ENCODE results near the gene CADM2. TPM values are rescaled to one million over a fixed set of nuclear protein-coding genes. Genes with fewer than 3 reads are reported as not detected.

CADM2 gene
- total RNA-seq, 1 donor from 2014 or later: 4.3 TPM

- DNase-seq: no peak
- H3K27ac ChIP-seq (replicated peaks): no peak overlapping the region
- no peaks in the 10 kb centered on the region for H3K4me1 ChIP-seq
- no peak for TF ChIP-seq CTCF (IDR thresholded peaks at IDR 0.05; ENCODE audit: borderline replicate concordance)
- peaks cover 12% of the 10 kb centered on the region for H3K9me3 ChIP-seq (replicated peaks)
- H3K36me3 ChIP-seq: no peaks in the 10 kb centered on the region
- no peak overlapping the region for H3K4me3 ChIP-seq
- intact Hi-C loops (cut with micrococcal nuclease): no loop called here
- H3K27me3 ChIP-seq (ENCODE audit: low read depth): no peaks in the 10 kb centered on the region
Measured at GRCh38 chr3:85851071-85851470, 892.3 kb downstream of the CADM2 start.

DNA sequence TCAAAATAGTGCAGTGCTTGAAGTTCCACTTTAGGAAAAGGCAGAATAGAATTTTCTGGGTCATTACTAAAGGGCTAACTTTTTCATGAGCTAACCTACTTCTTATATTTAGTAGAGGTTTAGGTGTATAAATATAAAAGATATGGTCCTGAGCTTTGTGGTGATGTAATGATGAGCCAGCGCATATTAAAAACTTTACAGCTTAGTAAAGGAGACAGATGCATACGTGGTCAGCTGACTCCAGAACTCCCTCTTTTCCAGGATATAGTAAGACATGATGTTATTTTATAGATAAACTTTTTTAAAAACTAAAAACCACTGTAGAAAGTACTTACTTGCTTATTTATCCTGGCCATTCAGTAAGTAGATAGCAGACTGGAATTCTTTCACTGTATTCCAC is 895.0 kb downstream of the CADM2 start:
- no peak overlapping the region for H3K4me3 ChIP-seq
- DNase-seq: no peak
- H3K36me3 ChIP-seq: no peaks in the 10 kb centered on the region
- H3K27me3 ChIP-seq (ENCODE audit: low read depth): no peaks in the 10 kb centered on the region
- no peak for TF ChIP-seq CTCF (IDR thresholded peaks at IDR 0.05; ENCODE audit: borderline replicate concordance)
- no peaks in the 10 kb centered on the region for H3K4me1 ChIP-seq
- H3K9me3 ChIP-seq (replicated peaks): peaks cover 12% of the 10 kb centered on the region
- intact Hi-C loops (cut with micrococcal nuclease): no loop called here
- no peak overlapping the region for H3K27ac ChIP-seq (replicated peaks)

DNA sequence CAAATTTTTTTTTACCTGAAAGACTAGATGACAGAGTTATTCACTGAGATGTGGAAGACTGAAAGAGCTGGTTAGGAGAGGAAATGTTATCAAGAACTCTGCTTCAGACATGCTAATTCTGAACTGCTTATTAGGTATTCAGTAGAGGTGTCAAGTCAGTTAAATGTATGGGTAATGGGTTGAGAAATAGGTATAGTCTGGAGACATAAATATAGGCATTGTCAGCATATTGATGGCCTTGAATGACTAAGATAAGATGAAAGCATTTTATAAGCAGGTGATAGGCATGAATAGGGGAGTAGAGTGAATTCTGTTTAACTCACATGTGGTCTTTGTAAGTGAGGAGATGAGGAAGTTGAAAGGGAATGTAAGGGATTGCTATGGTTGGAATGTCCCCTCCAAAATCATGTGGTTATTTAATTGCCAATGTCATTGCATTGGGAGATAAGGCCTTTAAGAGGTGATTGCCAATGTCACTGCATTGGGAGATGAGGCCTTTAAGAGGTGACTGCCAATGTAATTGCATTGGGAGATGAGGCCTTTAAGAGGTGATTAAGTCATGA is 904.2 kb downstream of the CADM2 start:
- Histone ChIP-seq H3K27me3 (ENCODE audit: low read depth) (no peaks in the 10 kb centered on the region), H3K4me1 (no peaks in the 10 kb centered on the region), H3K4me3 (no peak overlapping the region), H3K9me3 (replicated peaks) (no peaks in the 10 kb centered on the region), H3K27ac (replicated peaks) (no peak overlapping the region), H3K36me3 (no peaks in the 10 kb centered on the region)
- TF ChIP-seq CTCF (IDR thresholded peaks at IDR 0.05; ENCODE audit: borderline replicate concordance): no peak
- DNase-seq: no peak
- intact Hi-C loops (cut with micrococcal nuclease): no loop called here

DNA sequence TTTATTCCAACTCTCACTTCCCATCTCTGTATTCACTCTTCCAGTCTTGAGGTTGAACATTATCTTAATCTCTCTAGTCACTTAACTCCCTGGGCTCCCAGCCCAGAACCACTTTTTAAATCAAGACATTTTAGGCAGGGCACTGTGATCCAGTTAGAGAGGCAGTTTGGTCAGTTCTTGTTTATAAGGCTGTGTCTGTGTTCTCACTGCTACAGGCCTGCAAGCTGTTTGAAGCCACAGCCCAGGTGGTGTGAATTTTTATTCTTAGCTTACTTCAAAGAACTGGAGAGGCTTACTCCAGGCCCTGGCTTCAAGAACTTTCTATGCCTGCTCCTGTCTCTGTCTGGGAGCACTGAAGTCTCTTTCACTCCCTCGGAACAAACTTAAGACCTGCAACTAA is 906.1 kb downstream of the CADM2 start:
- Histone ChIP-seq H3K9me3 (replicated peaks) (no peaks in the 10 kb centered on the region), H3K27me3 (ENCODE audit: low read depth) (no peaks in the 10 kb centered on the region), H3K36me3 (no peaks in the 10 kb centered on the region), H3K4me3 (no peak overlapping the region), H3K27ac (replicated peaks) (no peak overlapping the region), H3K4me1 (no peaks in the 10 kb centered on the region)
- DNase-seq: no peak
- TF ChIP-seq CTCF (IDR thresholded peaks at IDR 0.05; ENCODE audit: borderline replicate concordance): no peak
- intact Hi-C loops (cut with micrococcal nuclease): no loop called here

- no peak for TF ChIP-seq CTCF (IDR thresholded peaks at IDR 0.05; ENCODE audit: borderline replicate concordance)
Measured at GRCh38 chr3:85867072-85867471, 908.3 kb downstream of the CADM2 start.

More at GRCh38 chr3:85867072-85867471, 908.3 kb downstream of the CADM2 start:
- no peaks in the 10 kb centered on the region for H3K27me3 ChIP-seq (ENCODE audit: low read depth)
- intact Hi-C loops (cut with micrococcal nuclease): no loop called here
- H3K4me1 ChIP-seq: no peaks in the 10 kb centered on the region
- no peaks in the 10 kb centered on the region for H3K36me3 ChIP-seq
- no peak overlapping the region for H3K27ac ChIP-seq (replicated peaks)
- no peak overlapping the region for H3K4me3 ChIP-seq
- no peak for DNase-seq
- H3K9me3 ChIP-seq (replicated peaks): peaks cover 6% of the 10 kb centered on the region
